WERI-Rb-1 (cell line): ENCODE data around the gene POU1F1.

Experiments
- DNase-seq: peaks from one replicate; pipeline ENCODE4 v3.0.0-alpha.2; 2020
- H3K27ac ChIP-seq: fragments of 250-450 bp; sonication (Bioruptor Pico); 2 replicates; pipeline ENCODE4 v1.5.1; 2020; ENCODE audit warnings: mild to moderate bottlenecking, moderate library complexity
- H3K27me3 ChIP-seq: fragments of 250-450 bp; sonication (Bioruptor Pico); 2 replicates; pipeline ENCODE4 v1.5.1; 2021; ENCODE audit warnings: mild to moderate bottlenecking, low read depth, moderate library complexity; ENCODE audit not compliant: insufficient read depth, severe bottlenecking
- H3K36me3 ChIP-seq: fragments of 250-450 bp; sonication (Bioruptor Pico); 2 replicates; pipeline ENCODE4 v1.5.1; 2020; ENCODE audit warnings: mild to moderate bottlenecking, moderate library complexity
- H3K4me3 ChIP-seq: 2 replicates; pipeline ENCODE4 v1.5.1; 2011; ENCODE audit warnings: low read depth, mild to moderate bottlenecking, control low read depth, low read length
- H3K9me3 ChIP-seq: fragments of 250-450 bp; sonication (Bioruptor Pico); 2 replicates; pipeline ENCODE4 v1.5.1; 2021; ENCODE audit warnings: mild to moderate bottlenecking, moderate library complexity; ENCODE audit not compliant: severe bottlenecking
- CTCF ChIP-seq: IDR thresholded peaks from 2 replicates; pipeline ENCODE4 v1.5.1; 2011; ENCODE audit warnings: low read depth, mild to moderate bottlenecking, control low read depth, inconsistent platforms, low read length

The POU1F1 gene, protein sequence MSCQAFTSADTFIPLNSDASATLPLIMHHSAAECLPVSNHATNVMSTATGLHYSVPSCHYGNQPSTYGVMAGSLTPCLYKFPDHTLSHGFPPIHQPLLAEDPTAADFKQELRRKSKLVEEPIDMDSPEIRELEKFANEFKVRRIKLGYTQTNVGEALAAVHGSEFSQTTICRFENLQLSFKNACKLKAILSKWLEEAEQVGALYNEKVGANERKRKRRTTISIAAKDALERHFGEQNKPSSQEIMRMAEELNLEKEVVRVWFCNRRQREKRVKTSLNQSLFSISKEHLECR

DNA sequence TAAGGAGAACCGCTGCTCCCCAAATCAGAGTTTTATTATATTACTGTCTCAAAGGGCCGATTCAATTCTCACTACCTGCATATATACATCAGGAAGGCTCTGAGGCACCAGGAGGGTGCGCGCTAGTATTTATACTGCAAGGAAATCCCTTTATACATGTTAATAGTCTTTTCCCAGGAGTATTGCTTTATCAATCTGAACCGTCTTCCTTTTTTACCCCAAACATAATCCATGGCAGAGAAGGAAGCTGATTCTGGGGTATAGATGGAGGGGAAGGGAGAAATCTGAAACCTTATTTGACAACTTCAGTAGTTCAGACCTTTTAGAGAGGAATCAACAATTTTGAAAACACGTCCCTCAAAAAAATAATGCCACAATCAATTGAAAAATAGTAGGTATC is at the start of gene POU1F1:
POU1F1 (minus strand) TSS at position 101 of the 400 bp plus-strand sequence. CDS start 122 bp downstream, outside the sequence.
- DNase-seq, result no peak
- no peak within 1 kb of the TSS for H3K27ac ChIP-seq

GRCh38 chr3:87324609-87325008 is 48.2 kb upstream of the POU1F1 start:
- no peak overlapping the region for H3K27ac ChIP-seq
- no peak for DNase-seq
- TF ChIP-seq CTCF, result no peak
- no peaks in the 10 kb centered on the region for H3K27me3 ChIP-seq
- H3K36me3 ChIP-seq, result no peaks in the 10 kb centered on the region
- no peaks in the 10 kb centered on the region for H3K9me3 ChIP-seq
- H3K4me3 ChIP-seq, result no peak overlapping the region

More for the DNA sequence above, at the start of gene POU1F1:
- no peaks in the 10 kb centered on the region for H3K9me3 ChIP-seq
- TF ChIP-seq CTCF, result no peak
- H3K36me3 ChIP-seq, result no peaks in the 10 kb centered on the region
- no peak within 1 kb of the TSS for H3K4me3 ChIP-seq
- H3K27me3 ChIP-seq, result no peaks in the 10 kb centered on the region

DNA sequence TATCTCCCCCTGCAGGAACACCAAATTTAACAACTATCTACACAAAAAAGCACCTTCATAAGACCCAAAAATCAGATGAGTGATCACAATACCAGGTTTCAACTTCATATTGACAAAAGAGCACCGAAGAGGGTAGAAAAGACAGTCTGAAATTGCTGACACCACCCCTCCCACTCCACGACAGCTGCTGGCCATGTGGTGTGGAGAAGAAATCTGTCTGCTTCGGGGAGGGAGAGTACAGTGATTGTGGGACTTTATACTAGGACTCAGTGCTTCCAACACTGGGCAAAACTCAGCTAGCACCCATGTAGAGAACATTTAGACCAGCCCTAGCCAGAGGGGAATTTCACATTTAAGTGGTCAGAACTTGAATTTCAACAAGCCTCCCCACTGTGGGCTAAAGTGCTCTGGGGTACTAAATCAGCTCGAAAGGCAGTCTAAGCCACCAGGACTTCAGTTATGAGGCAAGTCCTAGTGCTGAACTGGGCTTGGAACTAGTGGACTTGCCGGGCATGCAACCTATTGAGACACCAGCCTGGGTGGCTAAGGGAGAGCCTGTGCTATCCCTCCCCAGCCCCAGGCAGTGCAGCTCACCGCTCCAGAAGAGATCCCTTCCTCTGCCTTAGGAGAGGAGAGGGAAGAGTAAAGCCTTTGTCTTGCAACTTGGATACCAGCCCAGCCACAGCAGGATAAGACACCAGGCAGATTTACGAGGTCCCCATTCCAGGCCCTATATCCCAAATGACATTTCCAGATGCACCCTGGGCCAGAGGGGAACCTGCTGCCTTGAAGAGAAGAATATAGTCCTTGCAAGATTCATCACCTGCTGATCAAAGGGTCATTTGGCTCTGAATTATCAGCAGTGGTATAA is 44.6 kb upstream of the POU1F1 start:
- Histone ChIP-seq H3K27ac (no peak overlapping the region), H3K9me3 (no peaks in the 10 kb centered on the region), H3K4me3 (no peak overlapping the region), H3K27me3 (no peaks in the 10 kb centered on the region), H3K36me3 (no peaks in the 10 kb centered on the region)
- DNase-seq, result no peak
- no peak for TF ChIP-seq CTCF

- no peak overlapping the region for H3K4me3 ChIP-seq
- H3K27me3 ChIP-seq, result no peaks in the 10 kb centered on the region
- H3K27ac ChIP-seq, result no peak overlapping the region
- TF ChIP-seq CTCF, result no peak
- no peak for DNase-seq
- H3K9me3 ChIP-seq, result no peaks in the 10 kb centered on the region
- H3K36me3 ChIP-seq, result no peaks in the 10 kb centered on the region
These were observed 42.2 kb upstream of the POU1F1 start for GRCh38 chr3:87318617-87319021.

DNA sequence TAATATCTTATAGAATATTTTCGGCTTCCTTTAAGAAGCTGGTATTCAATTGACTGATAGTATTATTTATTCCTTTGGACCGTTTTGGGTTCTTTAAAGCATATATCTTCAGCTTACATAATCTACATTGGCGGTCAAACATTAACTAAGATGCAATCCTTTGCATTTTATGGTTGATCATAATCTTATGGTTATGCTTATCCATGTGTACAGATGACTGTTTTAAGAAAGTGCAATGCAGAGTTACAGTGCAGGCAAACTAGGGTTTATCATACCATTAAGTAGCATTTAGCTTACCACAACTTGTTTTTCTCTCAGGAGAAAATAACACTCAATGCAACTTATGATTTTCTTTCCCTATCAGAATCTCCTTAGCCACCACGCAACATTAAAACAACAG is 41.4 kb upstream of the POU1F1 start:
- TF ChIP-seq CTCF, result no peak
- no peak for DNase-seq
- no peak overlapping the region for H3K4me3 ChIP-seq
- no peaks in the 10 kb centered on the region for H3K9me3 ChIP-seq
- H3K27me3 ChIP-seq, result no peaks in the 10 kb centered on the region
- no peak overlapping the region for H3K27ac ChIP-seq
- no peaks in the 10 kb centered on the region for H3K36me3 ChIP-seq
